PC-3 (cell line): Measurements from ENCODE around the gene APMAP.

Experiments
- EZH2 ChIP-seq: fragments of 300-600 bp; sonication (generic); IDR thresholded peaks from one replicate; pipeline ENCODE4 v1.6.1; 2017; ENCODE audit warnings: antibody characterized with exemption, mild to moderate bottlenecking, low read length; ENCODE audit not compliant: unreplicated experiment
- EZH2phosphoT487 ChIP-seq: fragments of 300-600 bp; sonication (generic); IDR thresholded peaks from 2 replicates; pipeline ENCODE4 v1.6.1; 2018; ENCODE audit warnings: mild to moderate bottlenecking, antibody characterized with exemption, low read length, borderline replicate concordance

- TF ChIP-seq EZH2 (no peak), EZH2phosphoT487 (no peak)
These were observed 22.5 kb downstream of the APMAP start for GRCh38 chr20:24970030-24970553.
